Muscle layer of colon (tissue), 2 donors: ENCODE measurements around the gene PLS1.

Experiments
- H3K27ac ChIP-seq: one replicate; pipeline ENCODE4 v1.7.0; 2013; ENCODE audit warnings: low read depth, mild to moderate bottlenecking, low read length, moderate library complexity
- H3K27me3 ChIP-seq, 2 donors: one replicate each; pipeline ENCODE4 v1.7.0; 2013; ENCODE audit warnings: low read length in 2 of 2, mild to moderate bottlenecking in 2 of 2; ENCODE audit not compliant: insufficient read depth in 2 of 2, control insufficient read depth in 1 of 2
- H3K36me3 ChIP-seq: one replicate; pipeline ENCODE4 v1.7.0; 2013; ENCODE audit warnings: mild to moderate bottlenecking, low read length; ENCODE audit not compliant: insufficient read depth
- H3K4me1 ChIP-seq: one replicate; pipeline ENCODE4 v1.7.0; 2013; ENCODE audit warnings: mild to moderate bottlenecking, low read length; ENCODE audit not compliant: insufficient read depth
- H3K4me3 ChIP-seq, 2 donors: one replicate each; pipeline ENCODE4 v1.7.0; 2013; ENCODE audit warnings: low read length in 2 of 2, low read depth in 1 of 2, mild to moderate bottlenecking in 1 of 2, moderate library complexity in 1 of 2
- H3K9ac ChIP-seq: one replicate; pipeline ENCODE4 v1.7.0; 2013; ENCODE audit warnings: low read length
- H3K9me3 ChIP-seq: one replicate; pipeline ENCODE4 v1.7.0; 2013; ENCODE audit warnings: mild to moderate bottlenecking, low read length
- donor health status: abdominal sarcoma.
- donor health status: Adenocarcinoma of cecum.

The PLS1 gene

GRCh38 chr3:142644502-142644901, 48.3 kb downstream of the PLS1 start:
- Histone ChIP-seq H3K36me3 (no peaks in the 10 kb centered on the region), H3K4me1 (no peaks in the 10 kb centered on the region), H3K27me3 (no peaks in the 10 kb centered on the region), H3K27ac (no peak overlapping the region), H3K9me3 (no peaks in the 10 kb centered on the region), H3K9ac (no peak overlapping the region), H3K4me3 (no peak overlapping the region)

- no peak overlapping the region for H3K4me3 ChIP-seq
- H3K9ac ChIP-seq = no peak overlapping the region
- no peaks in the 10 kb centered on the region for H3K27me3 ChIP-seq
- no peak overlapping the region for H3K27ac ChIP-seq
- H3K9me3 ChIP-seq = no peaks in the 10 kb centered on the region
- no peaks in the 10 kb centered on the region for H3K36me3 ChIP-seq
- H3K4me1 ChIP-seq = no peaks in the 10 kb centered on the region
These were observed 49.1 kb downstream of the PLS1 start for GRCh38 chr3:142645236-142645793.

GRCh38 chr3:142646020-142646785, 50.0 kb downstream of the PLS1 start:
- Histone ChIP-seq H3K27me3 (no peaks in the 10 kb centered on the region), H3K9me3 (no peaks in the 10 kb centered on the region), H3K4me1 (no peaks in the 10 kb centered on the region), H3K36me3 (no peaks in the 10 kb centered on the region), H3K27ac (no peak overlapping the region), H3K4me3 (no peak overlapping the region), H3K9ac (no peak overlapping the region)

GRCh38 chr3:142647856-142648255, 51.7 kb downstream of the PLS1 start:
- H3K4me3 ChIP-seq = no peak overlapping the region
- no peak overlapping the region for H3K27ac ChIP-seq
- H3K36me3 ChIP-seq = no peaks in the 10 kb centered on the region
- H3K4me1 ChIP-seq = no peaks in the 10 kb centered on the region
- no peaks in the 10 kb centered on the region for H3K9me3 ChIP-seq
- no peaks in the 10 kb centered on the region for H3K27me3 ChIP-seq
- H3K9ac ChIP-seq = no peak overlapping the region

- H3K9ac ChIP-seq = no peak overlapping the region
- H3K36me3 ChIP-seq = no peaks in the 10 kb centered on the region
- no peak overlapping the region for H3K27ac ChIP-seq
These were observed 52.8 kb downstream of the PLS1 start for GRCh38 chr3:142648950-142649349.

GRCh38 chr3:142650001-142650693, 54.0 kb downstream of the PLS1 start:
- no peak overlapping the region for H3K4me3 ChIP-seq
- H3K36me3 ChIP-seq = no peaks in the 10 kb centered on the region
- H3K27me3 ChIP-seq = no peaks in the 10 kb centered on the region
- H3K27ac ChIP-seq = no peak overlapping the region
- no peak overlapping the region for H3K9ac ChIP-seq
- no peaks in the 10 kb centered on the region for H3K9me3 ChIP-seq
- H3K4me1 ChIP-seq = no peaks in the 10 kb centered on the region

More at GRCh38 chr3:142648950-142649349, 52.8 kb downstream of the PLS1 start:
- Histone ChIP-seq H3K9me3 (no peaks in the 10 kb centered on the region), H3K4me3 (no peak overlapping the region), H3K4me1 (no peaks in the 10 kb centered on the region), H3K27me3 (no peaks in the 10 kb centered on the region)

- H3K9ac ChIP-seq = no peak overlapping the region
- H3K4me3 ChIP-seq = no peak overlapping the region
- H3K27me3 ChIP-seq = no peaks in the 10 kb centered on the region
- H3K9me3 ChIP-seq = no peaks in the 10 kb centered on the region
- H3K36me3 ChIP-seq = no peaks in the 10 kb centered on the region
- H3K4me1 ChIP-seq = no peaks in the 10 kb centered on the region
- H3K27ac ChIP-seq = no peak overlapping the region
These were observed 55.5 kb downstream of the PLS1 start for GRCh38 chr3:142651711-142652110.

- no peak overlapping the region for H3K27ac ChIP-seq
These were observed 56.7 kb downstream of the PLS1 start for GRCh38 chr3:142652826-142653292.

GRCh38 chr3:142656575-142656974, 60.4 kb downstream of the PLS1 start:
- Histone ChIP-seq H3K4me3 (no peak overlapping the region), H3K9ac (no peak overlapping the region), H3K36me3 (no peaks in the 10 kb centered on the region), H3K9me3 (no peaks in the 10 kb centered on the region), H3K4me1 (no peaks in the 10 kb centered on the region), H3K27me3 (no peaks in the 10 kb centered on the region), H3K27ac (no peak overlapping the region)

More at GRCh38 chr3:142652826-142653292, 56.7 kb downstream of the PLS1 start:
- H3K27me3 ChIP-seq = no peaks in the 10 kb centered on the region
- no peaks in the 10 kb centered on the region for H3K9me3 ChIP-seq
- H3K4me3 ChIP-seq = no peak overlapping the region
- H3K4me1 ChIP-seq = no peaks in the 10 kb centered on the region
- no peak overlapping the region for H3K9ac ChIP-seq
- H3K36me3 ChIP-seq = no peaks in the 10 kb centered on the region

- H3K27me3 ChIP-seq = no peaks in the 10 kb centered on the region
- no peaks in the 10 kb centered on the region for H3K9me3 ChIP-seq
- H3K9ac ChIP-seq = no peak overlapping the region
- H3K4me3 ChIP-seq = no peak overlapping the region
- no peak overlapping the region for H3K27ac ChIP-seq
- no peaks in the 10 kb centered on the region for H3K36me3 ChIP-seq
- no peaks in the 10 kb centered on the region for H3K4me1 ChIP-seq
These were observed 60.8 kb downstream of the PLS1 start for GRCh38 chr3:142657033-142657432.

- H3K4me1 ChIP-seq = no peaks in the 10 kb centered on the region
- no peaks in the 10 kb centered on the region for H3K36me3 ChIP-seq
- H3K4me3 ChIP-seq = no peak overlapping the region
- H3K27ac ChIP-seq = no peak overlapping the region
- H3K27me3 ChIP-seq = no peaks in the 10 kb centered on the region
- H3K9ac ChIP-seq = no peak overlapping the region
- H3K9me3 ChIP-seq = no peaks in the 10 kb centered on the region
These were observed 64.2 kb downstream of the PLS1 start for GRCh38 chr3:142660383-142660782.
